ENCODE data around the gene SEMA3D.

The SEMA3D gene

GRCh38 chr7:85061456-85061855, 125.4 kb downstream of the SEMA3D start:
- TF ChIP-seq, protein P1, sequence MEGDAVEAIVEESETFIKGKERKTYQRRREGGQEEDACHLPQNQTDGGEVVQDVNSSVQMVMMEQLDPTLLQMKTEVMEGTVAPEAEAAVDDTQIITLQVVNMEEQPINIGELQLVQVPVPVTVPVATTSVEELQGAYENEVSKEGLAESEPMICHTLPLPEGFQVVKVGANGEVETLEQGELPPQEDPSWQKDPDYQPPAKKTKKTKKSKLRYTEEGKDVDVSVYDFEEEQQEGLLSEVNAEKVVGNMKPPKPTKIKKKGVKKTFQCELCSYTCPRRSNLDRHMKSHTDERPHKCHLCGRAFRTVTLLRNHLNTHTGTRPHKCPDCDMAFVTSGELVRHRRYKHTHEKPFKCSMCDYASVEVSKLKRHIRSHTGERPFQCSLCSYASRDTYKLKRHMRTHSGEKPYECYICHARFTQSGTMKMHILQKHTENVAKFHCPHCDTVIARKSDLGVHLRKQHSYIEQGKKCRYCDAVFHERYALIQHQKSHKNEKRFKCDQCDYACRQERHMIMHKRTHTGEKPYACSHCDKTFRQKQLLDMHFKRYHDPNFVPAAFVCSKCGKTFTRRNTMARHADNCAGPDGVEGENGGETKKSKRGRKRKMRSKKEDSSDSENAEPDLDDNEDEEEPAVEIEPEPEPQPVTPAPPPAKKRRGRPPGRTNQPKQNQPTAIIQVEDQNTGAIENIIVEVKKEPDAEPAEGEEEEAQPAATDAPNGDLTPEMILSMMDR (IDR thresholded peaks at IDR 0.05; ENCODE audit: low read depth, low read length) = no peak
- no peak for DNase-seq (ENCODE audit: low read depth in 2 of 2)
- H3K4me3 ChIP-seq (replicated peaks in 1 of 2; ENCODE audit: low read depth in 2 of 2, low read length in 2 of 2) = no peak overlapping the region

DNA sequence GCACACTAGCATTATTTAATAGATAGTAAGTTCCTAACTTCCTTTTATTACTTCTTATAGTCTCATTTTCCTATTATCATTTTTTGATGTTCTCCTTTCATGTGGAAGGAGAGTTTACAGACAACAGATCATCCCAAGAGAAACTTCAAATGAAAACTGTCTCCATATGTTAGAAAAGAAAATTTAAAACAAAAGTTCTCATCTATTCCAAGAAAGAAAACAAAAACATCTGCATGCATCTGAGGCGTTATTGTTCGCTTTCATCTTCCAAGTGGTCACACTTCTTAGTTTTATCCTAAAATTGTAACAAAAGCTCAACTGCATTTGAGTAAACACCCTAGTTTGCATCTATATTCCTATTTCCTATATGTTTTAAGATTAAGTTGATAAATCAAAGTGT, 126.2 kb downstream of the SEMA3D start:
- TF ChIP-seq, protein P1 (IDR thresholded peaks at IDR 0.05; ENCODE audit: low read depth, low read length) = no peak
- no peak for DNase-seq (ENCODE audit: low read depth in 2 of 2)
- H3K4me3 ChIP-seq (replicated peaks in 1 of 2; ENCODE audit: low read depth in 2 of 2, low read length in 2 of 2) = no peak overlapping the region

DNA sequence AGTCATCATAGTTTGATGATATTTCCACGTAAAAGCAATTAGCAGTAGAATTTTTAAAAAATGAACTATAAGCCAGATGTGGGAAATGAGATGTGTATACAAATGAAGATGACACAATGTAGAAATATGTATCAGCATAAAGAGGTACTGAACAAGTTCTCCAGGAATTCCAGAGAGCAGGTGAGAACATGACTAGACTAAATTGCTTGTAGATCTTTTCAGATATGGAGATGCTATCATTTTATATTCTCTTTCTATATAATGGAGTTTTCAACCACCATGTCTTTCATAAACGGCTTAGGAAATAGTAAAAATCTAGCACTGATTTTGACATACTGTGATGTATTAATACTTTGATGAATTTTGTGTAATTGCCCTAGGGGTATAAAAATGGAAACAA, 130.9 kb downstream of the SEMA3D start:
- TF ChIP-seq, protein P1 (IDR thresholded peaks at IDR 0.05; ENCODE audit: low read depth, low read length) = no peak
- H3K4me3 ChIP-seq (replicated peaks in 1 of 2; ENCODE audit: low read depth in 2 of 2, low read length in 2 of 2) = no peak overlapping the region
- no peak for DNase-seq (ENCODE audit: low read depth in 2 of 2)

GRCh38 chr7:85055196-85055595, 131.7 kb downstream of the SEMA3D start:
- no peak overlapping the region for H3K4me3 ChIP-seq (replicated peaks in 1 of 2; ENCODE audit: low read depth in 2 of 2, low read length in 2 of 2)
- TF ChIP-seq, protein P1 (IDR thresholded peaks at IDR 0.05; ENCODE audit: low read depth, low read length) = no peak
- DNase-seq (ENCODE audit: low read depth in 2 of 2) = no peak

- no peak overlapping the region for H3K4me3 ChIP-seq (replicated peaks in 1 of 2; ENCODE audit: low read depth in 2 of 2, low read length in 2 of 2)
- TF ChIP-seq, protein P1 (IDR thresholded peaks at IDR 0.05; ENCODE audit: low read depth, low read length) = no peak
- no peak for DNase-seq (ENCODE audit: low read depth in 2 of 2)
These were observed 132.6 kb downstream of the SEMA3D start for GRCh38 chr7:85054306-85054705.

DNA sequence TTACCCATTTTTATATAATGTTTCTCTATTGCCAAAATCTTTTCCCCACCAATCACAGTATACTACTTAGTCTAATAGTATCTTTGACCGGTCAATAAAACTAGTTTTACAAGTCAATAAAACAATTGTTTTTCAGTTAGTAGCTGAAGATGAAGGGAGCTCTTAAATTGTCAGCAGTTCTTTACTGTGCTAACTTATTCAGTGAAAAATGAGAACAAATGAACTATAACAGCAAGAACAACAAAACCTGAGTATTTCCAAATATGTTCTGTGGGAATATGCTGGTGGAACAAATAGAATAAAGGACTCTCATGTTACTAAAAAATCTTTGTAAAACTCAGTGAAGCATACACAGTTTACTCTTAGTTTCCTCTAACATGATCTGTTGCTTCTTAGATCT, 134.0 kb downstream of the SEMA3D start:
- TF ChIP-seq, protein P1 (IDR thresholded peaks at IDR 0.05; ENCODE audit: low read depth, low read length) = no peak
- H3K4me3 ChIP-seq (replicated peaks in 1 of 2; ENCODE audit: low read depth in 2 of 2, low read length in 2 of 2) = no peak overlapping the region
- DNase-seq (ENCODE audit: low read depth in 2 of 2) = no peak

DNA sequence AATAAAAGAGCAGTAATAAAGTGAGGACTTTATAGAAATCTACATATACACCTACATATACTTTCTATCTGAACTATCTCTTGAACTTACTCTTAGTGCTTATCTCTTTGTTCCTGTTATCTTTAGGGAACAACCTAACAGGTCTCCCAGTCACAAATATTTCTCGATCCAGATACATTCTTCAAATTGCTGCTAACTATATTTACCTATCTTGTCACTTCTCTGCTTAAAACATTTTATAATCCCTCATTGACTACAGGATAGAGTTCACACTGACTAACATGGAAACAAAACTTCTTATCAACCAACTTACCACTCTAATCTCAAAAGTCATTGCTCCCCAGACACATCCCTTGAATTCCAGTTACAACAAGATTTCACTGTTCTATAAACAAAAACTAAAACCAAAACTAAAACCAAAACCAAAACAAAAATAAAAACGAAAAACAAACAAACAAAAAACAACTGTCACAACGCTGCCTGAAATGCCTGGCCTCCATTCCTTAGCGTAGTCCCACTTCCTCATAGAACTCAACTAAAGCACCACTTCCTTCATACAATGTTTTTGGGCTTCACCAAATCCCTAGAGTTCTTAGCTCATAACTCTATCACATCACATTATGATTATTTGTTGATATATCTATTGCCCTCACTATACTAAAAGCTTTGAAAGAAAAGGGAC, 134.7 kb downstream of the SEMA3D start:
- TF ChIP-seq, protein P1 (IDR thresholded peaks at IDR 0.05; ENCODE audit: low read depth, low read length) = no peak
- no peak for DNase-seq (ENCODE audit: low read depth in 2 of 2)
- H3K4me3 ChIP-seq (replicated peaks in 1 of 2; ENCODE audit: low read depth in 2 of 2, low read length in 2 of 2) = no peak overlapping the region
